Right lobe of liver (tissue), 6 donors: Measurements from ENCODE around the gene SPAG5. TPM values are rescaled to one million over a fixed set of nuclear protein-coding genes. Genes with fewer than 3 reads are reported as not detected.

ENCODE experiments used
- ATAC-seq, 4 donors: fragments of 200-7000 bp; cut with Tn5 transposase; one replicate each; pipeline ENCODE4 v1.9.1; 2020; ENCODE audit warnings: mild to moderate bottlenecking in 4 of 4, moderate library complexity in 4 of 4
- DNase-seq, 3 donors: peaks; one replicate each; pipeline ENCODE4 v3.0.0-alpha.2; 2020
- H3K27ac ChIP-seq, 3 donors: fragments of 200-600 bp; one replicate each; pipeline ENCODE4 v1.8.0; 2022
- H3K27me3 ChIP-seq, 2 donors: fragments of 200-600 bp; one replicate each; pipeline ENCODE4 v1.8.0; 2022
- H3K36me3 ChIP-seq, 4 donors: fragments of 200-600 bp; sonication (generic) in 1 of 4; one replicate each; pipeline versions ENCODE4 v1.5.1 to v1.8.0; 2017 to 2022; ENCODE audit warnings: control low read depth in 1 of 4
- H3K4me1 ChIP-seq, 4 donors: fragments of 200-600 bp; sonication (generic) in 1 of 4; one replicate each; pipeline versions ENCODE4 v1.5.1 to v1.8.0; 2017 to 2022; ENCODE audit warnings: control low read depth in 1 of 4
- H3K4me3 ChIP-seq, 3 donors: fragments of 200-600 bp; one replicate each; pipeline ENCODE4 v1.8.0; 2022
- H3K9me3 ChIP-seq, 4 donors: fragments of 200-600 bp; sonication (generic) in 1 of 4; one replicate each; pipeline versions ENCODE4 v1.5.1 to v1.8.0; 2017 to 2022; ENCODE audit warnings: control low read depth in 1 of 4
- POLR2A ChIP-seq: fragments of 450-650 bp; IDR thresholded peaks from one replicate; pipeline ENCODE4 v1.6.1; 2017; ENCODE audit warnings: antibody characterized with exemption, mild to moderate bottlenecking
- WGBS: methylation state at CpG from one replicate; pipeline ENCODE4 v1.1.6; 2018; ENCODE audit warnings: low coverage, low lambda C conversion rate; ENCODE audit not compliant: insufficient coverage; ENCODE audit errors: missing lambda C conversion rate; 5-methylcytosine and 5-hydroxymethylcytosine counted together
- intact Hi-C, 2 donors: fragments of 100-400 bp; cut with DNase I; formaldehyde crosslinking; loops; one replicate each; pipeline versions ENCODE4 v1.11.2 to v1.14.1; 2022
- total RNA-seq, 6 experiments: library from RNA; depleted of rRNA in 2 of 6; stranded (reverse); fragments of >200 nt in 2 of 6; fragmentation: NEBNext Ultra II Directional in 3 of 6; extraction: Animal tissue kit (Norgen Biotek cat#: 25700) in 3 of 6; gene quantifications; one replicate each; pipeline versions ENCODE4 v1.1.0 to v1.2.4, GENCODE V29; 2016 to 2023
- TF ChIP-seq, protein P1 (sequence below), 4 donors: fragments of 200-600 bp in 3 of 4; fragments of 450-650 bp in 1 of 4; IDR thresholded peaks; one replicate each; pipeline versions ENCODE4 v1.5.1 to v1.8.0; 2016 to 2022; ENCODE audit warnings: antibody characterized with exemption in 4 of 4, mild to moderate bottlenecking in 2 of 4
- donor health status: DM: no; HTN: yes; CAD: no.
- donor health status: DM: no; HTN: no; CAD: no.
- donor health status: DM: no; HTN: no; CAD: no.
- donor health status: DM: no; HTN: yes; CAD: no.
- donor health status: DM: no; HTN: yes; CAD: no.

SPAG5 gene
- total RNA-seq, 6 experiments from 2014 or later, result 8.4 to 14.1 (median 11.3) TPM

GRCh38 chr17:28530926-28531325 lies 67.9 kb downstream of the SPAG5 start:
- 88% methylated on average over 4 of the region's 7 CpGs for WGBS
- ATAC-seq, result no peak
- Histone ChIP-seq H3K4me1 (no peaks in the 10 kb centered on the region), H3K36me3 (no peaks in the 10 kb centered on the region), H3K4me3 (no peak overlapping the region), H3K27ac (no peak overlapping the region), H3K9me3 (no peaks in the 10 kb centered on the region), H3K27me3 (no peaks in the 10 kb centered on the region)
- TF ChIP-seq, protein P1, sequence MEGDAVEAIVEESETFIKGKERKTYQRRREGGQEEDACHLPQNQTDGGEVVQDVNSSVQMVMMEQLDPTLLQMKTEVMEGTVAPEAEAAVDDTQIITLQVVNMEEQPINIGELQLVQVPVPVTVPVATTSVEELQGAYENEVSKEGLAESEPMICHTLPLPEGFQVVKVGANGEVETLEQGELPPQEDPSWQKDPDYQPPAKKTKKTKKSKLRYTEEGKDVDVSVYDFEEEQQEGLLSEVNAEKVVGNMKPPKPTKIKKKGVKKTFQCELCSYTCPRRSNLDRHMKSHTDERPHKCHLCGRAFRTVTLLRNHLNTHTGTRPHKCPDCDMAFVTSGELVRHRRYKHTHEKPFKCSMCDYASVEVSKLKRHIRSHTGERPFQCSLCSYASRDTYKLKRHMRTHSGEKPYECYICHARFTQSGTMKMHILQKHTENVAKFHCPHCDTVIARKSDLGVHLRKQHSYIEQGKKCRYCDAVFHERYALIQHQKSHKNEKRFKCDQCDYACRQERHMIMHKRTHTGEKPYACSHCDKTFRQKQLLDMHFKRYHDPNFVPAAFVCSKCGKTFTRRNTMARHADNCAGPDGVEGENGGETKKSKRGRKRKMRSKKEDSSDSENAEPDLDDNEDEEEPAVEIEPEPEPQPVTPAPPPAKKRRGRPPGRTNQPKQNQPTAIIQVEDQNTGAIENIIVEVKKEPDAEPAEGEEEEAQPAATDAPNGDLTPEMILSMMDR (IDR thresholded peaks at IDR 0.05), result no peak
- no peak for TF ChIP-seq POLR2A
- DNase-seq, result no peak
- intact Hi-C loops, result no loop called here

GRCh38 chr17:28530250-28530649 lies 68.6 kb downstream of the SPAG5 start:
- DNase-seq (no peak), ATAC-seq (no peak)
- Histone ChIP-seq H3K36me3 (no peaks in the 10 kb centered on the region), H3K4me3 (no peak overlapping the region), H3K9me3 (no peaks in the 10 kb centered on the region), H3K4me1 (no peaks in the 10 kb centered on the region), H3K27me3 (no peaks in the 10 kb centered on the region), H3K27ac (no peak overlapping the region)
- TF ChIP-seq POLR2A, result no peak
- TF ChIP-seq, protein P1 (IDR thresholded peaks at IDR 0.05), result no peak
- intact Hi-C loops, result no loop called here
- WGBS, result 63% methylated on average over 4 of the region's 4 CpGs

GRCh38 chr17:28529013-28529400 lies 69.8 kb downstream of the SPAG5 start:
- intact Hi-C loops, result no loop called here

GRCh38 chr17:28528327-28529012 lies 70.4 kb downstream of the SPAG5 start:
- intact Hi-C loops, result no loop called here
- TF ChIP-seq, protein P1 (IDR thresholded peaks at IDR 0.05), result no peak
- TF ChIP-seq POLR2A, result no peak
- H3K4me3 ChIP-seq, result no peak overlapping the region

More at GRCh38 chr17:28529013-28529400, 69.8 kb downstream of the SPAG5 start:
- Histone ChIP-seq H3K27me3 (no peaks in the 10 kb centered on the region), H3K9me3 (no peaks in the 10 kb centered on the region), H3K4me1 (no peaks in the 10 kb centered on the region), H3K36me3 (no peaks in the 10 kb centered on the region), H3K27ac (no peak overlapping the region), H3K4me3 (no peak overlapping the region)
- no peak for DNase-seq
- ATAC-seq, result no peak
- WGBS, result 60% methylated on average over 1 of the region's 3 CpGs
- no peak for TF ChIP-seq POLR2A
- TF ChIP-seq, protein P1 (IDR thresholded peaks at IDR 0.05), result no peak

More at GRCh38 chr17:28528327-28529012, 70.4 kb downstream of the SPAG5 start:
- Histone ChIP-seq H3K4me1 (no peaks in the 10 kb centered on the region), H3K27ac (no peak overlapping the region), H3K9me3 (no peaks in the 10 kb centered on the region), H3K27me3 (no peaks in the 10 kb centered on the region), H3K36me3 (no peaks in the 10 kb centered on the region)
- 93% methylated on average over 5 of the region's 9 CpGs for WGBS
- DNase-seq (no peak), ATAC-seq (no peak)
